CD1c-positive myeloid dendritic cell (primary cell): ENCODE measurements around the gene DNAJB13.
"Not testable (repeated sequence)": the region's sequence is repeated elsewhere in the genome, so short reads cannot be mapped to it uniquely, and the experiment has no call there.

Experiments
- DNase-seq: peaks from one replicate; pipeline ENCODE4 v3.0.0-alpha.2; 2016; ENCODE audit errors: extremely low spot score

Gene DNAJB13

DNA sequence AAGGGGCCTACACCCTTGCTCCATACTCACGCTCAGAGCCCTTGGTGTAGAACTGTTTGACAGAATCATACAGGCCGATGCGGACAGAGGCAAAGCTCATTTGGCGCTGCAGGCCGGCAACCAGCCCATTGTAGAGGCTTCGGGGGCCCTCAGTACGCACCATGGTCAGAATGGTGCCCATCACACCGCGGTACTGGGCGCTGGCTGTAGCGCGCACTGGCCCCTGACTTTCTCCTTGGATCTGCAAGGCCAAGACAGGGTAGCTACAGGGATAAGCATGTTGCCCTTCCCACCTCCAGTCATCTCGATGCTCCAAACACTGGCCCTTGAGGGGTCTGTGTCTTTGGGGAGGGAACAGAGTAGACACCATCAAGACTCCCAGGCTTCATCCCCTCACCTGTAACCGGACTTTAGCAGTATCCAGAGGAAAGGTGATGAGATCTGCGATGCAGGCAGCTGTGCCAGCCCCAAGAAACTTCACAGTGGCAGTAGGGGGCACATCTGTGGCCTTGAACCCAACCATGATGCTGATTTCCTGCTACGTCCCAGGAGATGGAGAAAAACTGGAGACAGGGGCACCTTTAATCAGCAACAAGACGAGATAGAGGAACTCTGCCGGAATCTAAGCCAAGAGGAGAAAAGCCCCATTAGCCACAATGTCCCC lies 27.2 kb downstream of the DNAJB13 start:
- no peak for DNase-seq

DNA sequence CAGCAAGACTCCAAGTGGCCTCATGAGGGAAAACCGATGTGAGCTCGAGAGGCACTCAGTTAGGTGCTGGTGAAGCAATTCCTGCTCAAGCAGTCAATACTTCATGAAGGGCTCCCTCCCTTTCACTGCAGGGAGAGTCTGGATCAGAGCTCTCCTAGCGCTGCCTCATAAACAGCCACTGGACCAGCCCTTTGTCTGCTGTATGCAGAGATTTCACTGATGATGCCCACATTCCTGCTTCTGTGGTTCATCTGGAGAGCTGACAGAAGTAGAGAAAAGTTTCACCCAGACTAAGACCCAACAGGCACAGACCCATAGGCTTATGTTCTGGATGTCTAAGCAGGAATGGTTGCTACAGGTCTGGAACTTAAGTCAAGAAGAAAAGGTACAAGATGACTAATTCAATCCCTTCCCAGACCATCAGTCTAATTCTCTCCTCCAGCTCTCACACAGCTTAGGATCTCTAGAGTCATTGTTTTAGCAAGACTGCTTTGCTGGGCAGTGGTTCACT lies 27.8 kb downstream of the DNAJB13 start:
- DNase-seq: no peak

DNA sequence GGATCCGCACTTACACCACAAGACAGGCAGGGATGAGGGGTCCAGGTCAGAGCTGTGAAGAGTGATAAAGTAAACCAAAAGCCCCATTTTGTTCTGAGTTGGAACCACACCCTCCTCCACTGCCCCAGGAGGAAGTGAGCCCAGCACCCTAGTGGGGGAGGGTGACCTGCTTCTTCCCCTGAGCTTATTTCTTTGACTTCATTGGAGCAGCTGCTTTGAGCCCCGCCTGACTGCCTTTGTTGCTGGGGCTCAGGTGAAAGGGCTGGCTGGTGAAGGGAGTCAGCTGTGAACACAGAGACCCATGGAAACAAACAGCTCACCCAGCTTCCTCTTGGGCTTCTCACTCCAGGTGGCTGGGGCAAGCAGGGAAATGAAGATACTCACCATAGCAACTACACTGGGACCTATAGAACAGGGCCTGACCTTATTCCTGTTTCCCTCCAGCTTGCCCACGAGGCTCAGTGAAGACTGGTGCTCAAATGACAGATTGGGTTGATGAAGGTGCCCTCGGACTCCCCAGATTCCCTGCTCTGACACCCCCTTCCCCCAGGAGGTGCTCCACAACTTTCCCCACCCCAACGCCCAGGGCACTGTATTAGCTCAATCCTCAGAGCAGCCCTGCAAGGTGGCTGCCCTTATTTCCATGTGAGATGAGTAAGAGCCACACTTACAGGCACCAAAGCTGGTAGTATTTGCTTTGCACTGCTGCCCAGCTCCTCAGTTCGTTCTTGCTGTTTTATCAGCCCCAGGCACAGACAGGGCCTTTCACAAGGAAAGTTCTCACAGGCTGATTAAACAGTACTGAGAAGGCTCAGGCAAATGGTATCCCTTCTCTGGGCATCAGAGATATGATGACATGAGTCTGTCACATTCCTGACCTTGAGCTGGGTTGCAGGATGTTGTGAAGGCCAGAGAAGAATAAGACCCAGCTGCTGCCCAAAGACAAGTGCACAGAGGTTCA lies 29.5 kb downstream of the DNAJB13 start:
- DNase-seq: peak; percentile 82

DNA sequence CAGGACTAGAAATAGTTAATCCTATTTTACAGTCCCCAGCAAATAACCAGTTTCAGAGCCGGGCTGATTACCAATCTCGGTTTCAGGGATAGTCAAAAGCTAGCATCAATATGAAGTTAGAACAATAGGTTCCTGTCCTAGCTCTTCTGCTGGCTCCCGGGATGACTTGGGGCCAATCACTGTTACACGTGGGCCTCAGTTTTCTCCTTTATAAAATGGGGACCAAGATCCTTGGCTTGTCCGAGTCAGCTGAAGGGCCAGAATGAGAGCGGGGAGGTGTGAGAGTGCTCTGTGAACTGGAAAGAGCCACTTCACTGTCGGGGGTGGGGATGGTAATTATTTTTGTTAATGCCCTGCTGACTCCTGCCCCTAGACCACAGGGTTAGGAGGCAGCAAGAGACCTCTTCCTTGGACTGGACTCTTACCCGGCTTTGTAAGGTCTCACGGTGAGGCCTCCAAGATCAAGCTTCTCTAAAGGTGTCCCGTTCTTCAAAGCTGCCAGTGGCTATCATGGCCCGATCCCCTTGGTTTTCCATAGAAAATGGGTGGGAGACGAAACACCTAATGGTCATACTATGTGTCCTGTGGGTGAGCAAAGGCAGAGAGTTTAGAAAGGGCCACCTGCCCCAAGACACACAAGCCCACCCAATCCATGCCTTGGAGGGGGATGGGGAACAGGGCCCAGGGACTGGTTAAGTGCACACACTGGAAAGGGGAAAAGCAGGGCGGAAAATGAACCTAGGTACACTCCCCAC lies 30.4 kb downstream of the DNAJB13 start:
- no peak for DNase-seq

DNA sequence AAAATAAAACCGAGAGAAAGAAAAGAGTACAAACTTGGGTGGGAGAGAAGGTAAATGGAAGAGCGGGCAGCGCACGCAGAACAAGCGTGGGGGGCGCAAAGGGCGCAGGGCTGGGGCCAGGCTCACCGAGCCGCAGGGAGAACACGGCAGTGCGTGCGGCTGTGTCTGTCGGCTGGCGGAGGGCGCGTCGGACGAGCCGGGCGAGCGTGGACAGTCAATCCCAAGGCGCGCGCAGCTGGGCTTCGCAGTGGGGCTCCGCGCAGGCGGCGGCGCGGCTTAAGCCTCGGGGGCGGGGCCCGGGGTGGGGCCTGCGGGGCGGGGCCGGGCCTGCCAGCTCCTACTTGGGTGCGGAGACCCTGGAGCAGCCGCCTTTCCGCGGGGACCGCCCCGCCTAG lies 31.8 kb downstream of the DNAJB13 start, which contains the start of gene UCP2:
TSS of gene UCP2 (minus strand) at position 249 of the 395 bp plus-strand sequence. CDS start 4,465 bp downstream, outside the sequence.
- peak; percentile 91 for DNase-seq

DNA sequence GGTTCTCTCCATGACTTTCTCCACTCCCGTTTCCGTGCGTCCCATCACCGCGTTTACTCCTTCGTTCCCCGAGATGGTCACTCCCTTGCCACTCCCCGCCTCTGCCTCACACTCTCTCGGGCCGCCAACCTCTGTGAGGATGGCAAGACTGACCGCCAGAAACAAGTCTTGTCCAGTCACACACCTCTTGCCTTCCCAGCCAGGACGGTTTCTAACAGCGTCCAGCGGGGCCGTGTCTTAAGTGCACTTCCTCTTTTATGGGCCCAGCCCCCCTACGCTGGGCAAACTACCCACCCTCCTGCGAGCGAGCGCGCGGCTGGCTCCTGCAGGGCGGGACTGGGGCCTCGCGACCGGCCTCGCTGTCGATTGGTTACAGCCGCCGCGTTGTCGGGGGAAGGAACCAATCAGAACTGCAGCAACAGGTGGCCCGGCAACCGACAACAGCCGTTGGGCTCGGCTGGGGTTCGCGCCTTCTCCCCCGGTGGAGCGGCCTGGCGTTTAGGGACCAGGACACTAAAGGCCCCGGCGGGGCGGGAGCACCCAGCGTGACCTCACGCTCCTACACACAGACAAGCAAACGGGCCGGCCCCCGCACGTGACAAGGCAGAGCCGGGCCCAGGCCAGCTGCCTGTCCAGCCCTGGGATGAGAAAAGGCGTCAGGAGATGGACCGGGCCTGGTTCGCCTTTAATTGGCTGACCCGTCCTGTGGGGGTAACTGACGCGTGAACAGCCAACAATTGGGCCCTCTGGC lies 32.3 kb downstream of the DNAJB13 start:
- DNase-seq: peak; percentile 98

DNA sequence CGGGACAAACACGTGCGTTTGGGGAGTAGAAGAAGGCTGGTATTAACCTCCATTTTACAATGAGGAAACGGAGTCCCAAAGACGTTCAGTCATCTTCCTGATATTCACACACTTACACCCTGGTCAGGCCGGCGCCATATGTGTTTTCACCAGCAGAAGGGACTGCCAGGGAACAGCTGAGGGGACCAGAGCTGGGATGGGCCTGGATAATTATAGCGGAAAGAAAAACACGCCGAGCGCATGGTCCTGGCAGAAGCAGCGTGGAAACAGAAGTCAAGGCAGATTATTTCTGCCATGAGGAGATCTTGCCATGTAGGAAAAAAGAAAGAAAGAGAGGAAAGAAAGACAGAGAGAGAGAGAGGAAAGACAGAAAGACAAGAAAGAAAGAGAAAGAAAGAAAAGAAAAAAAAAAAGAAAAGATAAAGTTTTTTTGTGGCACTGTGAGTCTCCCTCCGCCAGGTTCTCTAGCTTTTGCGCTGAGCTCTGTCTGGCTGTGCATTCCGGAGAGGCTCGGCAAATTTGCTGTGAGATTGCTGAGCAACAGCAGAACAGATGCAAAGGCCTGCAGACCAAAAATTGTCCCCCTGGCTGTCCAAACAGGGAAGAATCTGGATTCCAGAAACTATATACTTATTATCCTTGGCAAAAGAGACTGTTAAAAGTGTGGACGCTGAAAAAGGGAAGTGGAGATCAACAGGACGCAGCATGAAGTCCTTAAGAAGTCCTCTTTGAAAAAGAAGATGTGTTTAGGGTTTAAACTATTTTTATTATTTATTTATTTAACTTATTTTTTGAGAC lies 33.1 kb downstream of the DNAJB13 start:
- peak; percentile 53 for DNase-seq

DNA sequence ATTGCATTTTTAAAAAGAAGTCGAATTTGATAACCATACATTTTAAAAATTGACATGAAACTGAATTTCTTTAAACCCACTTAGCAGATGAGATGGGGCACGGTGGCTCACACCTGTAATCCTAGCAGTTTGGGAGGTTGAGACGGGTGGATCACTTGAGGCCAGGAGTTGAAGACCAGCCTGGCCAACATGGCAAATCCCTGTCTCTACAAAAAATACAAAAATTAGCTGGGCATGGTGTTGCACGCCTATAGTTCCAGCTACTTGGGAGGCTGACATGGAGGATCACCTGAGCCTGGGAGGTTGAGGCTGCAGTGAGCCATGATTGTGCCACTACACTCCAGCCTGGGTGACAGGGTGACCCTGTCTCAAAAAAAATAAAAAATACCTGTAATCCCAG lies 34.8 kb downstream of the DNAJB13 start:
- DNase-seq: not testable (repeated sequence)

DNA sequence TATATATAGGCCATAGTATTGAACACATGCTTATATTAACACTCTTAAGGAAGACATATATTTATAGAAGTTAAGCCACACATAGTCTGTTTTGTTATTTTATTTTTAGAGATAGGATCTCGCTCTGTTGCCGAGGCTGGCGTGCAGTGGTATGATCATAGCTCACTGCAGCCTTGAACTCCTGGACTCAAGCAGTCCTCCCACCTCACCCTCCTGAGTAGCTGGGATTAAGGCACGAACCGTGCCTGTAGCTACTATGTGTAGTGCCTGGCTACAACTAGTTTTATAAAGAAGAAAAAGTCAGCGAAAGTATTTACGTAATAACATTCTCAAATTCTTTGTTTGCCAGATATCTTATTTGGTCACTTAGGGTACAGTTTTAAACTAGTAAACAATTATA lies 37.4 kb downstream of the DNAJB13 start:
- no peak for DNase-seq

DNA sequence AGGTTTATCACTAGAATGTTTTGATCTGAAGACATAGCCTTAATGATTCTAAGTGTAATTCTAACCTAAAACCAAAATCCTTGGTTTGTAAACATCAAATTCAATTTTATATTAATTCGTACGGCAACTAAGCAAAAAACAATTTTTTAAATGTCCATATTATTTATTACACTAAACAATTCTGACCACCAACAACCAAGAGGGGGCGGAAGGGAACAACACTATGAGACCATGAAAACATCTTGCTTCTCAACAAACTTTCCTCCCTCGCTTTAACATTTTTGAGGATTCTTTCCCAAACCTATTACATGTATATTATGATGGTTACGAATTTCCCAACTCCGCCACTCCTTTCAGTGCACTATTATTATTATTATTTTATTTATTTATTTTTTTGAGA lies 38.3 kb downstream of the DNAJB13 start:
- no peak for DNase-seq

DNA sequence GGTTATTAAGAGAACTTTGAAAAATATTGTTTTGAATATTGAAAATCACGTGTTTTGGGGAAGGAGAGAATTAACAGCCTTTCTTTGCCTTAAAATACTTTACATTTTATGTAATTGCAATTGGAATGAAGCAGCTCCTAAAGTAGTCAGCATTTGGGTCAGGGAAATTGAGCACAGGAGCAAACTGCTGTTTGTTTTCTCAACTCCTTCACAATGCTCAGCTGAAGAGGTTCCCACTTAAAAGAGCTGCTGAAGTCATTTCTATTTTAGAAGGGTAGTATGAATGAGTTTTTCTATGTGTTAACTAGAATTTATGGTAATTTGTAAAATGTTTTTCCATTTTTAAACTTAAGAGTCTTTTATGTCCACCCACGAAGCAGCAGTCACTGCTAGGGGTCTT lies 39.9 kb downstream of the DNAJB13 start:
- DNase-seq: no peak

DNA sequence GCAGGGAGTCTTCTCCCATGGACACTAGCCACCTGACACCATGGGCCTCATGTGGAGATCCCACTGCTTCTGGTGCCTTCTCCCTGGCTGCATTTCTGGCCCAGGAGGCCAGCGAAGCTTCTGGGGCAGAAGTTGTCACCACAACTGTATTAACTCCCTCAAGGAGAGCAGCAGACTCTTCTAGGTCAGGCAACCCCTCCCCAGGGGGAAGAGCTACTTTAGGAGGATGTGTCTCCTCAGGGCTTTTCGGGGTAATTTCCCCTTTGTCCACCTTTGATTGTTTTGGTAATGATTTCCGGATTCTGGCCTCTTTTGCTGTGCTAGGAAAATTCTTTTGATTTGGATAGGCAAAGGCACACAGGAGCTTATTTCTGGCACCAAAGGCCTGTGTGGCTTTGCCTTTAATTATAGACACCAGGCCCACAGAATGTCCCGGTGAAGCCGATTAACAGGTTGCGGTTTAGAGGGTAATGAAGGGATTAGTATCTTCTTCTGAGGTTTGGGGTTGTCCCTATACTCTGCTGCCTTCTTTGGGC lies 40.7 kb downstream of the DNAJB13 start:
- no peak for DNase-seq

DNA sequence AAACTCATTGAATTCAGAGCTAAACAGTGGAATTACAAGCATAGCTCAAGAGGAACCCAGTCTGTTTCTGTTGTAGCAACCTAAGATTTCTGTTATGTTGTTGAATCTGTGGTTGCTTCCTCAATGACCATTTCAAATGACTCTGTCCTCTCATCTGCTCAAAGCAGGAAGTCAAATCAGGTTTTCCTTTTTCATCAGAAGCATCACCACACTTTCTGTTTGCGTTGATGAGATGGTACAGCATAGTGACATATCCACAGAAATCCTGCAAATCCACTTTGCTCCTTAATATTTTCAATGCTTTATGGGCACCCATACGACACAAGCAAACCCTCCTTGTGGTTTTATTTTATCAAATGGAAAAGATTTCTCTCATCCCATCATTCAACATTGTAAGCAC lies 44.4 kb downstream of the DNAJB13 start:
- DNase-seq: peak; percentile 87

DNA sequence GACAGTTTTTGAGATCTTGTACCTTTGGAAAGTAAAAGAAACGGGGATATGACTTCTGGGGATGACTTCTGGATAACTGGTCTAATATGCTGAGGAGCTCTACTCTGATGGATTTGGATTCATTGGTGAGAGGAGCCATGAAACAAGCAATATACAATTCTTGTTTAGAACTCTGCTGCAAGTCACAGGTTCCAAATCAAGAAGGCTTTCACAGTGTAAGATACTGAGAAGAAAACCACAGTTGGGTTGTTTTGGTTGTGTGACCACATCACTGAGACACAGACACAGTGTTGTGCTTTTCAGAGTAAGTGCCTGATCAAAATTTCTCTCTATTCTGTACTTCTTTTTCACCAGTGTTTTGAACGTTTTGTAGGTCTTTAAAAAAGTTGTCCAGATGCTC lies 44.9 kb downstream of the DNAJB13 start:
- DNase-seq: peak; percentile 37

DNA sequence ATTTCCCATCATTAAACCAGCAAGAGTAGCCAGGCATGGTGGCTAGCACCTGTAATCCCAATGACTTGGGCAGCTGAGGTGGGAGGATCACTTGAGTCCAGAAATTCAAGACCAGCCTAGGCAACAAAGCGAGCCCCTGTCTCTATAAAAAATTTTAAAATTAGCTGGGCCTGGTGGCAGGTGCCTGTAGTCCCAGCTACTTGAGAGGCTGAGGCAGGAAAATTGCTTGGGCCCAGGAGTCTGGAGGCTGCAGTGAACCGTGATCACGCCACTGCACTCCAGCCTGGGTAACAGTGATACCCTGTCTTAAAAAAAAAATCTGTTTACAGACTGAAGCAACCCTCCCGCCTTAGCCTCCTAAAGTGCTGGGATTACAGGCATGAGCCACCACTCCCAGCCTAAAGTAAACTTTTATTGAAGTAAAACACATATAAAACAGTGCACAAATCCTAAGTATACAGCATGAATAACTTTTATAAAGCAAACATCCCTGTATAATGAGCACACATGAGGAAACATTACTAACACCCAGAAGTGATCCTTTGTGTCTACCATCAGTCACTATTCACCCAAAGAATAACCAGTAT lies 45.4 kb downstream of the DNAJB13 start:
- no peak for DNase-seq

DNA sequence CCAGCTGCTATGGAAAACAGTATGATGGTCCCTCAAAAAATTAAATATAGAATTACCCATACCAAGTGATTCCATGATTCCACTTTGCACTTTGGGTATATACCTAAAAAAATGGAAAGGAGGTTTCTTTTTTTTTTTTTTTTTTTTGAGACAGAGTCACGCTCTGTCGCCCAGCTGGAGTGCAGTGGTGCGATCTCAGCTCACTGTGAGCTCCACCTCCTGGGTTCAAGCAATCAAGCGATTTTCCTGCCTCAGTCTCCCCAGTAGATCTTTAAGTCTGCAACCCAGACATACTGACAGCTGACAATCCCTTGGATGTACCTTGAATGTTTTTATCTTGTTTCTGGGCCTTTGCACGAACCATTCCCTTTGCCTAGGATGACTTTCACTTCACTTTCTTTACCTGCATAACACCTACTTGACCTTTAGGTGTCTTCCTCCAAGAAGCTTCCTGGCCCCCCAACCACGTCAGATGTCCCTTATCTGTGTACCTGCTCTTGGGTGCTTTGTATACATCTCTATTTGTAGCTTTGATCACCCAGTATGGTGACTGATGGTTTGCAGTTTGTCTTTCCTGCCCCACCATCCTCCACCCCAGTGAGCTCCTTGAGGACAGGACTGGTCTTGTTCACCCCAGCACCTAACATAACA lies 46.4 kb downstream of the DNAJB13 start:
- DNase-seq: no peak

DNA sequence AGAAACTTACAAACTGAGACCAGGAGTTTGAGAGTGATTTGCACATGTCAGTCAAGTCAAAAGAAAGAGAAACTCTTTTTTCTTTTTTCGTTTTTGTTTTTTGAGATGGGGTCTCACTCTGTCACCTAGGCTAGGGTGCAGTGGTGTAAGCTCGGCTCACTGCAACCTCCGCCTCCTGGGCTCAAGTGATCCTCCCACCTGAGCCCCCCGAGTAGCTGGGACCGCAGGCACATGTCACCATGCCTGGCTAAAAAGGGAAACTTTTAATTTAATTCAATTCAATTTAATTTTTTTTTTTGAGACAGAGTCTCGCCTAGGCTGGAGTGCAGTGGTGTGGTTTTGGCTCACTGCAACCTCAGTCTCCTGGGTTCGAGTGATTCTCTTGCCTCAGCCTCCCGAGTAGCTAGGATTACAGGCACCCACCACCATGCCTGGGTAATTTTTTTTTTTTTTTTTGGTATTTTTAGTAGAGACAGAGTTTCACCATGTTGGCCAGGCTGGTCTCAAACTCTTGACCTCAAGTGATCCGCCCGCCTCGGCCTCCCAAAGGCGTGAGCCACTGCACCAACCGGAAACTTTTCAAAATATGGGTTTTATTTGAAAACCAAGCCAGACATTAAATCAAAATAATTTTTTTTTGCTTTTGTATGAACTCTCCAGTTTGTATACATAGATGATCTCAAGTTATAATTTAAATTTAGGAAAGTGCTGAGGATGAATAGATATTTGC lies 48.2 kb downstream of the DNAJB13 start:
- no peak for DNase-seq

DNA sequence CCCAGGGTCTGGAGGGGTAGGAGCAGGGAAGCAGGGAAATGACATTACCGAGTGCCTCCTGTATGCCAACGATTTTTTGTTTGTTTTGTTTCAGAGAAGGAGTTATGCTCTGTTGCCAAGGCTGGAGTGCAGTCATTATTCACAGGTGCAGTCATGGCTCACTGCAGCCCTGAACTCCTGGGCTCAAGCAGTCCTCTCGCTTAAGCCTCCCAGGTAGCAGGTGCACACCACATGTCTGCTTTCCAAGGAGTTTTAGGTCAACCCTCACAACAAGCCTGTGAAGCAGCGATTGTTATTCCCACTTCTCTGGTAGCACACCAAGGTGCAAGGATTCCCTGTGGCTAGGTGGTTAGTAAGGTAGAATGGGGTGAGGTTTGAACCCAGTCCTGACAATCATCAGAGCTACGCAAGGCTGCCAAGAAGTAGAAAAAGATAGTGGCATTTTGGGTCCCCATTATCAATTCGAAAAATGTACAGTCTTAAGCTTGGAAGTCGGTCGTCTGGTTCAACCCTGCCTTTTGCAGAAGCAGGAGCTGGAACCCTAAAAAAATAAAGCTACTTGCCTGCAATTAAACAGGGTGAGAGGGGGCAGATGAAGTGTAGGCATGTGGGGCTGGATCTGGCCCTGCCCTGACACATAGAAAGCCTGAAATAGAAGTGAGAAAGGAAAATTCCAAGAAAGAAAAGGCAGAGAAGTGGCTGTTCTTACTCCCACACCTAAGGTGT lies 48.9 kb downstream of the DNAJB13 start:
- DNase-seq: no peak
